ENCODE results near the gene SLC6A19.
"Not testable (repeated sequence)": the region's sequence is repeated elsewhere in the genome, so short reads cannot be mapped to it uniquely, and the experiment has no call there.

SLC6A19 gene

GRCh38 chr5:1247811-1248210, 46.4 kb downstream of the SLC6A19 start:
- DNase-seq: no peak

DNA sequence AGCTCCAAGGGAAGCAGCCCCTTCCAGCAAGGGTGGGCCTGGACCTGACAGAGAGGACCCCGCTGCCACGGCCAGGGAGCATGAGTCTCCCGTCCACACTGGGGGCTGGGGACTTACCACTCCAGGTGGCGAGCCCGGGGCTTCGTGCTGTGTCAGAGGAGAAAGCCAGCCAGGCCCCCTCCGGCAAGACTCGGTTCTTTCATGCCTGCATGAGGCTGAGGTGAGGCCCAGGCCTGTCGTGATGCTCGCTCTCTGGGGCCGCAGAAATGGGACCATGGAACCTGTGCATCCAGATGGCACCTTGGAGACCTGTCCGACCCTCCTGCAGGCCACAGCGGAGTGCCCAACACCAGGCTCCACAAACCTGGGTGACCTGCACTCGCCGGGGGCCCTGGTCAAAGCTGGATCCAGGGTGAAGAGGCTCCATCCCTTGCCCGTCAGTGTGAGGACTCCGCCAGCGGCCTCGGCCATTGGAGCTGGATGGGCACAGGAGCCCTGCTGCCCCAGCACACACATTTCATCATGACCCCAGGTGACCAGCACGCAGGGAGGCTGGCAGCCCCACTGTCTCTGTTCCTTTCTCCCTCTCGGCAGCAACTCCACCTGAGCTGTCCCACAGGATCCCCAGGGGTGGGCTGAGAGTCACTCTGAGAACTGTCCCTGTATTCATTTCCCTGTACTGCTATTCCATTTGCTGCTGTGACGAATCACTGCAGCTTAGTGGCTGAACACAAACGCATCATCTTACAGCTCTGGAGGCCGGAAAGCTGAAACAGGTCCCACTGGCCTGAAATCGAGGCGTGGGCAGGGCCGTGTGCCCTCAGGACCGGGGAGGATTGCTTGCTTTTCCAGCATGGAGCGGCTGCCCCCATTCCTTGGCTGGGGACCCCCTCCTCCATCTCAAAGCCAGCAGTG, 48.2 kb downstream of the SLC6A19 start:
- DNase-seq: no peak

GRCh38 chr5:1251678-1252580, 50.5 kb downstream of the SLC6A19 start:
- DNase-seq: no peak

GRCh38 chr5:1252681-1253080, 51.3 kb downstream of the SLC6A19 start:
- no peak for DNase-seq

- DNase-seq: no peak
Observed at GRCh38 chr5:1253456-1254105, 52.2 kb downstream of the SLC6A19 start.

DNA sequence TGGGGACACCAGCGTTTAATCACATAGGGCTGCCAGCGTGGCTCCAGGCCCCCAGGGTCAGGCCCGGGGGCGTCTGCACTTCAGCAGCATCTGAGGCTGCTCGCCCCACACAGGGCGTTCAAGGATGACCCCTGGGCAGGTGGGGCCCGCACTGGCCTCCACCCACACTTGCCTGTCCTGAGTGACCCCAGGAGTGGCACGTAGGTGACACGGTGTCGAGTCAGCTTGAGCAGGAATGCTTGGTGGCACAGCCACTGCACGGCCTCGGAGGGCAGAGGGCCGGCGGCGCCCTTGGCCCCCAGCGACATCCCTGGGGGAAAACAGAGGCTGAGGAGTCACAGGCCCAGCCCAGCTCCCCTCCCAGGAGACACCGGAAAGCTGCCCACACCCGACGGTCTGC, 52.8 kb downstream of the SLC6A19 start:
- no peak for DNase-seq

DNA sequence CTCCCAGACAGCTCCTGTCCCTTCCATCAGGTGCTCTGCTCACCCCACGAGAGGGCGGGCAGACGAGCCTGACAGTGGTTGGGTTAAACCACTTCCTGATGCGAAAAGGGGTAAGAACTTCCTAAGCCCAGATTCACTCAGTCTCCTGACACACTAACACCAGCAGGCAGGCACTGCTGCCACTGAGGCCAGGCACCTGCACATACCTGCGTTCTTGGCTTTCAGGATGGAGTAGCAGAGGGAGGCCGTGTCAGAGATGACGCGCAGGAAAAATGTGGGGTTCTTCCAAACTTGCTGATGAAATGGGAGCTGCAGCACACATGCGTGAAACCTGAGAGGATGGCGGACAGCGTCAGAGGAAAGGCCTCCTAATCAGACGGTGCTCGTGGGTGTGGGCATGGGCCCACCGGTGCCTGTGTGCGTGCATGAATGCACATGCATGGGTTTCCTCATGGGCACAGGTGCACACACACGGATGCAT, 53.7 kb downstream of the SLC6A19 start:
- no peak for DNase-seq

- no peak for DNase-seq
Observed at GRCh38 chr5:1256776-1257175, 55.4 kb downstream of the SLC6A19 start.

DNA sequence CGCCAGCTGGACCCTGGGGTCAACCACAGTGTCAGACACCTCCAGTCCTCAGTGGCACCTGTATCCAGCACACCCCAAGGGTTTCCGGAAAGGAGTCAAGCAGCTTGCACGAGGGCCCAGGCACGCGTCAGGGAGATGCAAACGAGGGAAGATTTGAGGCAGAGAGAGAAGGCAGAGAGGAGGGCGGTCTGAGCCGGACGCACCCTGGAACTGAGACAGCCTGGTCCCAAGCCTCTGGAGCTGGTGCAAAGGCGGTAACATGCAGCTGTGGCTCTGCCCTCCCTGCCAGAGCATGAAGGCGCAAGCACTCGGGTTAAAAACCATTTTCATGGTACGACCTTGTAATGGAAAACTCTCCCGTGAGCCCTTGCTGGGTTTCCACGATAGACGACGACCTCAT, 56.0 kb downstream of the SLC6A19 start:
- DNase-seq: no peak

DNA sequence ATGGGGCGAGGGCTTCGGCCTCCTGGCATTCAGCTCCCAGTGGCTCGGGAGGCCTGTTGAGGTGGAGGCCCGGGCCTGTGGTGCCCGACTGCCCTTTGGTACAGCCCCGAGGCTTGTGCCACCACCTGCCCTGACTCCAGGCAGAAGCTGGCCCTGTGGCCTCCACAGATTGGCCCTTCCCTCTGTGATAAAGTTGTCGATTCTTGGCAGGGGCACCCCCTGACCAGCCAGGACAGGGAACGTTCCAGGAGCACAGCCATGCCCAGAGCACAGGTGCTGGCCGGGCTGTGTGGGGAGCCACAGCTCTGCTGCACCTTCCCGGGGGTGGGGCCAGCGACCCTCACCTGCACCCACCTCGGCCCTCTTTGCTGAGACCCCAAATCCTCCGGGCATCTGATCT, 56.4 kb downstream of the SLC6A19 start:
- no peak for DNase-seq

GRCh38 chr5:1259806-1260480, 58.5 kb downstream of the SLC6A19 start:
- no peak for DNase-seq

- DNase-seq: no peak
Observed at GRCh38 chr5:1261643-1262042, 60.2 kb downstream of the SLC6A19 start.

GRCh38 chr5:1262381-1262780, 61.0 kb downstream of the SLC6A19 start:
- no peak for DNase-seq

DNA sequence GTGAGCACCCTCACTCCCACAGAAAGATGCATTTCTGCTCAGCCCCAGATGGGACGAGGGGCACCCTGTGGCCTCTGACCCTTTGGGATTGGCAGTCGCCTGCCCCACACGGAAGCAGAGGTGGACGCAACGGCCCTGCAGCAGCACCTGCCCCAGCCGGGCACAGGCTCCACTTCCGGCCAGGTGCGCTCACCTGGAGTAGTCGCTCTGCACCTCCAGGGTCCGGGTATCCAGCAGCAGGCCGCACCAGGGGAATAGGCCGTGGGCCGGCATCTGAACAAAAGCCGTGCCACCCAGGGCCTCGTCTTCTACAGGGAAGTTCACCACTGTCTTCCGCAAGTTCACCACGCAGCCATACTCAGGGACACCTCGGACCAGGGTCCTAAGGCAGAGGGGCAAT, 62.8 kb downstream of the SLC6A19 start:
- DNase-seq: no peak

- no peak for DNase-seq
Observed at GRCh38 chr5:1265026-1265425, 63.6 kb downstream of the SLC6A19 start.

GRCh38 chr5:1265461-1266455, 64.4 kb downstream of the SLC6A19 start:
- no peak for DNase-seq

- DNase-seq: no peak
Observed at GRCh38 chr5:1266791-1267190, 65.4 kb downstream of the SLC6A19 start.

GRCh38 chr5:1267464-1267863, 66.1 kb downstream of the SLC6A19 start:
- not testable (repeated sequence) for DNase-seq

DNA sequence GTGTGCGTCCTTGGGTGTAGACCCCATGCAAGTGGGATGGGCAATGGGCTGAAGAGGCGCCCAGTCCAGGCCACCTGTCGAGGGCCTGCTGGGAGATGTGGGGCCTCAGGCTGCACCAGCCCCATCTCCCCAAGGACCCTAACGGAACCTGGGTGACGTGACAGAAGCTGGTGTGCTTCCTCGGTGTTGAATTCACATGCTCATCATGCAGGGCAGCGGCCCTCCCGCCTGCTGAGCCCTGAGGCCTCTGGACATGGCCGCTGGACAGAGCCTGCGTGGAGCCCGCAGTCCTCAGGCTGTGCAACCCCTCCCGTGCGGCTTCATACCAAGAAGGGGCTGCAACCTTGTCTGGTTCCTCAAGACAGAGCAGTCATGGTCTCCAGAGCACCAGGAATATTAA, 66.7 kb downstream of the SLC6A19 start:
- DNase-seq: no peak

DNA sequence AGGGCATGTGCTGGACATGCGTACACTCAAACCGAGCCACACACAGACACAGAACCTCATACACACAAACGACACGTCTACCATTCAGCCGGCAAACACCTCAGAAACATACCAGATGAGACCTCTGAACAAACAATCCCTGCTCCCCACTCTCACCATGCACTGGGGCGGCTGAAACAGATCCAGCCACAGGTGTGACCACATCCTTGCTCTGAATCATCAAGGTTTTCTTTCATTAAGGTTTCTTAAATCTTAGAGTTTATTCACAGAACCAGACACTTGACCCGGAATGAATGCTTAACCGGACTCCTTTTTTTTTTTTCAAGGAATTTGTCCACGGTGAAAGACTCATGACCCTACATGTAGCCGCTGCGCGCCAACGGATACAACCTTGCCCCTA, 67.3 kb downstream of the SLC6A19 start:
- DNase-seq: no peak

DNA sequence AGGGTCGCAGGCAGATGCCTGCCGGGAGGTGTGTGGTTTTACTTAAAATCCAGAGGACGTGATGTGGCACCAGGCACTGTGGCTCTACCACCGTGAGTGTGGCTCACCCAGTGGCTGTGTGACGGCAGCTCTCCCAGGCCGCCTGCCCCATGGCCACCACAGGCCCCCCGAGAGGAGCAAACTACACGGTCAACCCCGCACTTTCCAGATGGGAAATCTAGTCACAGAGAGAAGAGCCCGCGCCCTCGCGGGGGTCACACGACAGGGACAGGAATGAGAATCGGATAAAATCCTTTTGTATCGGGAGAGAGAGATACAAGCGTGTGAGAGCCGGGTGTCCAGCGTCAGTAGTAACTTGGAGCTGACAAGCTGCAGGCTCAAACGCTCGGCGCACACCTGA, 69.0 kb downstream of the SLC6A19 start:
- DNase-seq: no peak

Data from NCI-H2029 treated with DMSO at 0.1 percent for 48 hours (cell line).